GM12801 (cell line): Measurements from ENCODE around the gene FNBP1.

Experiments
- CTCF ChIP-seq: IDR thresholded peaks from one replicate; pipeline ENCODE4 v1.5.1; 2011; ENCODE audit warnings: control low read depth; ENCODE audit not compliant: insufficient read length; ENCODE audit errors: extremely low read depth

FNBP1 gene

GRCh38 chr9:129919277-129919676 lies 123.7 kb downstream of the FNBP1 start:
- no peak for TF ChIP-seq CTCF

GRCh38 chr9:129918296-129918950 lies 124.6 kb downstream of the FNBP1 start:
- TF ChIP-seq CTCF, result no peak

- TF ChIP-seq CTCF, result no peak
Observed at GRCh38 chr9:129916707-129917106, 126.3 kb downstream of the FNBP1 start.

- TF ChIP-seq CTCF, result no peak
Observed at GRCh38 chr9:129914051-129914450, 128.9 kb downstream of the FNBP1 start.

GRCh38 chr9:129910628-129911567 lies 132.1 kb downstream of the FNBP1 start:
- TF ChIP-seq CTCF, result no peak

- no peak for TF ChIP-seq CTCF
Observed at GRCh38 chr9:129909851-129910250, 133.1 kb downstream of the FNBP1 start.

- TF ChIP-seq CTCF, result no peak
Observed at GRCh38 chr9:129908906-129909305, 134.1 kb downstream of the FNBP1 start.
